GM13977 (cell line): Measurements from ENCODE around the gene ZBTB48.

Experiments used
- DNase-seq: peaks from one replicate; pipeline ENCODE4 v3.0.0; 2012; ENCODE audit warnings: low spot score
- in situ Hi-C: fragments of 300-500 bp; cut with MboI; formaldehyde crosslinking; loops from one replicate; pipeline ENCODE4 v1.12.0; 2022; ENCODE audit warnings: low sequenced_read_pairs, low pct_unique_long_range_greater_than_20kb, mixed read lengths, inconsistent platforms; ENCODE audit not compliant: unreplicated experiment
- TF ChIP-seq, protein P1 (sequence below): IDR thresholded peaks from 2 replicates; pipeline ENCODE4 v1.5.1; 2012; ENCODE audit warnings: mild to moderate bottlenecking, control low read depth; ENCODE audit not compliant: insufficient read depth; ENCODE audit errors: extremely low read depth, missing control alignments

ZBTB48 gene

GRCh38 chr1:6613361-6614018, 33.7 kb downstream of the ZBTB48 start, which contains the start of gene PHF13:
Gene PHF13 (plus strand): TSS chr1:6613731. CDS start chr1:6614067, 336 bp downstream.
- peak; percentile 100 for DNase-seq
- TF ChIP-seq, protein P1, sequence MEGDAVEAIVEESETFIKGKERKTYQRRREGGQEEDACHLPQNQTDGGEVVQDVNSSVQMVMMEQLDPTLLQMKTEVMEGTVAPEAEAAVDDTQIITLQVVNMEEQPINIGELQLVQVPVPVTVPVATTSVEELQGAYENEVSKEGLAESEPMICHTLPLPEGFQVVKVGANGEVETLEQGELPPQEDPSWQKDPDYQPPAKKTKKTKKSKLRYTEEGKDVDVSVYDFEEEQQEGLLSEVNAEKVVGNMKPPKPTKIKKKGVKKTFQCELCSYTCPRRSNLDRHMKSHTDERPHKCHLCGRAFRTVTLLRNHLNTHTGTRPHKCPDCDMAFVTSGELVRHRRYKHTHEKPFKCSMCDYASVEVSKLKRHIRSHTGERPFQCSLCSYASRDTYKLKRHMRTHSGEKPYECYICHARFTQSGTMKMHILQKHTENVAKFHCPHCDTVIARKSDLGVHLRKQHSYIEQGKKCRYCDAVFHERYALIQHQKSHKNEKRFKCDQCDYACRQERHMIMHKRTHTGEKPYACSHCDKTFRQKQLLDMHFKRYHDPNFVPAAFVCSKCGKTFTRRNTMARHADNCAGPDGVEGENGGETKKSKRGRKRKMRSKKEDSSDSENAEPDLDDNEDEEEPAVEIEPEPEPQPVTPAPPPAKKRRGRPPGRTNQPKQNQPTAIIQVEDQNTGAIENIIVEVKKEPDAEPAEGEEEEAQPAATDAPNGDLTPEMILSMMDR = no peak
- in situ Hi-C loops = no loop called here

DNA sequence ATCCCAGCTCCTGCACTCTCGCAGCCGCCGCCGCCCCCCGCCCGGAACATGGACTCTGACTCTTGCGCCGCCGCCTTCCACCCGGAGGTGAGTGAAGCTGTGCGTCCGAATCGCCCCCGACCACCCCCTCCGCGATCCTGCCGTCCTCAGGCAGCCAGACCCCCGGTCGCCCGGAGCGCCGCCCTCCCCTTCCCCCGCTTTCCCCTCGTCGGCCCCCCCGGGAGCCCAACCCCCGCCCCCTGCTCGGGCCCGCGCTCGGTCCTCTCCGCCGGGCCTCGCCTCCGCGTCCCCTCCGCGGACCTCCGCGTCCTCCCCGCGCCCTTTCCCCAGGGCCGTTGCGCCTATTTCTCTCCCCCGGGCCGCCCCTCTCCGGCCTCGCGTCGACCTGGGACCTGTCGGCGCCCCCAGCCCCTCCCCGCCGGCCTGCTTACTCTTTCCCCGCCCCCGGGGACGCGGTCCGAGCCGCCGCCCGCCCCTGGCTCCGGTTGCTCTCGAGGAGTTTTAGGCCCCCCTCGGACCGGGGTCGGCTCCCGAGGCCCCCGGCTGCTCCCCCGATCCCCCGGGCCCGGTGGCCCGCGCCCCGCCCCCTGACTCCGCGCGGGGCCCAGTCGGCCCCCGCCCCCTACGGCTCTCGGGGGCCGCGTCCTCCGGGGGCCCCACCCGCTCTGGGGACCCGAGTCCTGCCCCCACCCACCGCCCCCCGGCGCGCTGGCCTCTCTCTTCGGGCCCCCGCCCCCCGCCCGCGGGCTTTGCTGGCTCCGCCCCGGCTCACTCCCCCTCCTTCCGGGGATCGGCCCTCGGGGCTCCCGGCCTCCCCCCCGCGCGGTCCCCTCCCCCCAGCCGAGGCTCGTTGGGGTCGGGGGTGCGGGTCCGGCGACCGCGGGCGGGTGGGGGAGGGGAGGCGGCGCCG, 34.5 kb downstream of the ZBTB48 start:
- in situ Hi-C loops = no loop called here
- peak; percentile 94 for DNase-seq
- TF ChIP-seq, protein P1 = no peak

DNA sequence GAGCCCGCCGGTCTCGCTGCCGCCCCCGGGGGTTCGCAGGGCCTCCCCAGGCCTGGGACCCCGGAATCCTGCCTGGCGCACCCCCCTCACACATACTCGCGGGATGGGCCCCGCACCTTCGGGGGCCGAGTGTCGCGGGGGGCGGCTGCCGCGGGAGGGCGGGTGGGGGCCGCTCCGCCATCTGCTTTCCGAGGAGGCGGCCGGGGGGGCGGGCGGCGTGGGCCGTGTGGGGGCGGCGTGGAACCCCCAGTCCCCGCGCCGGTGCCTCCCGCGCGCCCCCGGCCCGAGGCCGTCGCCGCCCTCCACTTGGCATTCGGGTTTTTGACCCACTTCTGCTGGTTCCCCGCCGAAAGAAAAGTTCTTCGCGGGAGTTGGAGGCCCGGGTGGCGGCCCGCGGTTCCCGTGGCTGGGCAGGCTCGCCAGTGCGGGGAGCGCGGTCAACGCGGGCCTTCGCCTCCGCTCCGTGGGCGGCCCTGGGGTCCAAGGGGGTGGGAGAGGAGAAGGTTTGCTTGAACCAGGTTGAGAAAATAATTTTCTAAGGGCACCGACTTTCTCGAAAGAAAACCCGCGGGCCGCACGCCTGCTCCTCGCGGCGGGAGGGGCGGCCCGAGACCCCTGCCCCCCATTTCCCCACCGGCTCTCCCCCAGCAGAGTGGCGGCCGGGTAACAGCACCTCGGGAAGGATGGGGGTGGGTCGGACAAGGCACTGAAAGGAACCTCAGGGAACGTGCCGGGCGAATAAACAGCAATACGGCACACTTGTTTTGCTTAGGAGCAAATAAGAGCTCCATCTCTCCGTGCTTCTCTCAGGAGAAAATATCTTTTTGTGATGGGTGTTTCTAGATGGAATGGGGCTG, 35.4 kb downstream of the ZBTB48 start:
- TF ChIP-seq, protein P1 = no peak
- peak; percentile 65 for DNase-seq
- in situ Hi-C loops = no loop called here

GRCh38 chr1:6619045-6619444, 39.3 kb downstream of the ZBTB48 start:
- in situ Hi-C loops = no loop called here
- no peak for DNase-seq
- TF ChIP-seq, protein P1 = no peak

DNA sequence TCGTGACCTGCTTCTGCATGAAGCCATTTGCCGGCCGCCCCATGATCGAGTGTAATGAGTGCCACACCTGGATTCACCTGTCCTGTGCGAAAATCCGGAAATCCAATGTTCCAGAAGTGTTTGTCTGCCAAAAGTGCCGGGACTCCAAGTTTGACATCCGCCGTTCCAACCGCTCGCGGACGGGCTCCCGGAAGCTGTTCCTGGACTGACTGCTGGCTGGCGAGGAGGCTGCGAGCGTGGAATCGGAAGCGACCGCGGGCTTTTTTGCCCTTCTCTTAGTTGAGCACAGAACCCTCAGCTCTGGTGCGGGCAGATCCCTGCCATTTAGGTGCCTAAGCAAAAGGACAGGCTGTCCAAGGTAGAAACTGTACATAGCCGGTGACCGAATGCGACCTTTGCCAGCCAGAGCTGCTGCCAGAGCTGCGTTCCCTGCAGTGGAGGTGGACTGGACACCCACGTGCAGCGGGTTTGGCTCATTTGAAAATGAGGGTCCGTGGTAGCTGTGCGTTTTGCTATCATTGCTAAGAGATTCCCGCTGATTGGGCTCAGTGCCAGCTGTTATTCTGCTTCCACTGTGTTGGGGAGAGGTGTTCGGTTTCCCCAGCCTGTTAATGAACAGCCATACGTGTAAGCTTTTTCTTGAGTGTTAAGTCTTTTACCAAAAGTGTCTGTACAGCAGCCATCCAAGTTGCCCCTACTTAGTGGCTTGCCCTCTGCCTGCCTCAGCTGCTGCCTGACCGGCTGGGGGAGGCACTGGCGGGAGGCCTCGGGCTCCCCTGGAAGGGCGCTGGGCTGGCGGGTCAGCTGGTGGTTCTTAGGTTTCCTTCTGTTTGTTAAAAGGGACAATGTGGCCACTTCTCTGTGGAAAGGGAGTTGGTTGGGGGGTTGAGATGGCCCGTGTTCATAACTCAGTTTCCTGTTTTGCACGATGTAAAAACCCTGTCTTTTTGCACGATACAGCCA, 41.9 kb downstream of the ZBTB48 start:
- in situ Hi-C loops = no loop called here
- TF ChIP-seq, protein P1 = no peak
- no peak for DNase-seq
